ENCODE data around the gene SARM1.
"Not testable (repeated sequence)": the region's sequence is repeated elsewhere in the genome, so short reads cannot be mapped to it uniquely, and the experiment has no call there.

Gene SARM1

GRCh38 chr17:28413804-28414203 lies 42.3 kb downstream of the SARM1 start:
- in situ Hi-C loops (cut with HindIII; ENCODE audit: low sequenced_read_pairs): no loop called here

GRCh38 chr17:28415886-28416285 lies 44.4 kb downstream of the SARM1 start:
- in situ Hi-C loops (cut with HindIII; ENCODE audit: low sequenced_read_pairs): no loop called here

GRCh38 chr17:28416703-28417311 lies 45.3 kb downstream of the SARM1 start:
- in situ Hi-C loops (cut with HindIII; ENCODE audit: low sequenced_read_pairs): no loop called here

- in situ Hi-C loops (cut with HindIII; ENCODE audit: low sequenced_read_pairs): no loop called here
Measured at GRCh38 chr17:28421787-28422305, 50.4 kb downstream of the SARM1 start.

GRCh38 chr17:28425206-28425605 lies 53.7 kb downstream of the SARM1 start:
- in situ Hi-C loops (cut with HindIII; ENCODE audit: low sequenced_read_pairs): no loop called here

- in situ Hi-C loops (cut with HindIII; ENCODE audit: low sequenced_read_pairs): no loop called here
Measured at GRCh38 chr17:28426081-28426519, 54.6 kb downstream of the SARM1 start.

- in situ Hi-C loops (cut with HindIII; ENCODE audit: low sequenced_read_pairs): no loop called here
Measured at GRCh38 chr17:28427371-28427770, 55.9 kb downstream of the SARM1 start.

GRCh38 chr17:28427982-28428381 lies 56.5 kb downstream of the SARM1 start:
- in situ Hi-C loops (cut with HindIII; ENCODE audit: low sequenced_read_pairs): not testable (repeated sequence)

- in situ Hi-C loops (cut with HindIII; ENCODE audit: low sequenced_read_pairs): no loop called here
Measured at GRCh38 chr17:28433721-28434120, 62.2 kb downstream of the SARM1 start.

GRCh38 chr17:28434326-28434725 lies 62.8 kb downstream of the SARM1 start:
- in situ Hi-C loops (cut with HindIII; ENCODE audit: low sequenced_read_pairs): not testable (repeated sequence)

- in situ Hi-C loops (cut with HindIII; ENCODE audit: low sequenced_read_pairs): no loop called here
Measured at GRCh38 chr17:28443901-28444638, 72.6 kb downstream of the SARM1 start.

- in situ Hi-C loops (cut with HindIII; ENCODE audit: low sequenced_read_pairs): no loop called here
Measured at GRCh38 chr17:28446716-28447395, 75.4 kb downstream of the SARM1 start.

- in situ Hi-C loops (cut with HindIII; ENCODE audit: low sequenced_read_pairs): no loop called here
Measured at GRCh38 chr17:28447396-28447760, 75.9 kb downstream of the SARM1 start.

- in situ Hi-C loops (cut with HindIII; ENCODE audit: low sequenced_read_pairs): no loop called here
Measured at GRCh38 chr17:28449859-28450258, 78.4 kb downstream of the SARM1 start.
